ENCODE data around the gene ADSS2. TPM values are rescaled to one million over a fixed set of nuclear protein-coding genes. Genes with fewer than 3 reads are reported as not detected.

The ADSS2 gene
- total RNA-seq, 1 experiment from 2014 or later, result 46.2 TPM

- no peak overlapping the region for H3K4me3 ChIP-seq (replicated peaks in 1 of 2; ENCODE audit: low read depth in 1 of 2, low read length in 2 of 2)
- TF ChIP-seq POLR2A (IDR thresholded peaks at IDR 0.05; ENCODE audit: borderline replicate concordance, extremely low read depth, insufficient read depth, insufficient read length), result no peak
- no peak for TF ChIP-seq SRF (IDR thresholded peaks at IDR 0.05; ENCODE audit: low read depth)
- no peaks in the 10 kb centered on the region for H3K27me3 ChIP-seq (ENCODE audit: insufficient read depth, low read length)
- ChIA-PET CTCF (no interaction called here), RAD21 (ENCODE audit: low non-redundant PET in 1 of 2, low total read pairs in 2 of 2, uncharacterized antibody in 2 of 2, unreplicated experiment in 2 of 2) (no interaction called here), POLR2A (no interaction called here)
- no peak overlapping the region for H3K4me2 ChIP-seq (ENCODE audit: low read length)
- ATAC-seq (no peak), DNase-seq (ENCODE audit: low read depth, low spot score) (no peak)
- no peaks in the 10 kb centered on the region for H3K36me3 ChIP-seq (ENCODE audit: control insufficient read depth in 1 of 2, insufficient read depth in 2 of 2, low read length in 2 of 2)
- H4K20me1 ChIP-seq (ENCODE audit: insufficient read depth), result no peaks in the 10 kb centered on the region
- peaks cover 0 to 6% of the 10 kb centered on the region in 2 experiments; a peak in 1 of 4 replicates for H3K4me1 ChIP-seq (ENCODE audit: control insufficient read depth in 1 of 2, insufficient read depth in 2 of 2, low read length in 2 of 2)
- H3K9ac ChIP-seq (ENCODE audit: low read length), result no peak overlapping the region
- H2AFZ ChIP-seq (ENCODE audit: low read depth, low read length, poor library complexity, severe bottlenecking), result no peak overlapping the region
- H3K79me2 ChIP-seq (ENCODE audit: insufficient read depth, low read length), result no peaks in the 10 kb centered on the region
- no peaks in the 10 kb centered on the region for H3K9me3 ChIP-seq (ENCODE audit: control insufficient read depth in 1 of 2, insufficient read depth in 1 of 2, low read depth in 1 of 2, low read length in 2 of 2)
- H3K27ac ChIP-seq (ENCODE audit: low read depth, low read length), result no peak overlapping the region
- no peaks in the 10 kb centered on the region for H3K9me2 ChIP-seq (ENCODE audit: insufficient read depth)
- BruUV-seq (replicated peaks), result no TSS peak
- intact Hi-C loops (cut with micrococcal nuclease), result no loop called here
Measured at GRCh38 chr1:244388961-244389360, 62.7 kb downstream of the ADSS2 start.

- DNase-seq (ENCODE audit: low read depth, low spot score), result no peak
- H2AFZ ChIP-seq (ENCODE audit: low read depth, low read length, poor library complexity, severe bottlenecking), result no peak overlapping the region
- no peak overlapping the region for H3K4me2 ChIP-seq (ENCODE audit: low read length)
- intact Hi-C loops (cut with micrococcal nuclease), result no loop called here
- H4K20me1 ChIP-seq (ENCODE audit: insufficient read depth), result no peaks in the 10 kb centered on the region
- no peak overlapping the region for H3K9ac ChIP-seq (ENCODE audit: low read length)
- ChIA-PET CTCF (no interaction called here), RAD21 (ENCODE audit: low non-redundant PET in 1 of 2, low total read pairs in 2 of 2, uncharacterized antibody in 2 of 2, unreplicated experiment in 2 of 2) (no interaction called here), POLR2A (no interaction called here)
- no peaks in the 10 kb centered on the region for H3K9me3 ChIP-seq (ENCODE audit: control insufficient read depth in 1 of 2, insufficient read depth in 1 of 2, low read depth in 1 of 2, low read length in 2 of 2)
- no peaks in the 10 kb centered on the region for H3K36me3 ChIP-seq (ENCODE audit: control insufficient read depth in 1 of 2, insufficient read depth in 2 of 2, low read length in 2 of 2)
- no peak for ATAC-seq
- BruUV-seq (replicated peaks), result no TSS peak
- no peak overlapping the region for H3K27ac ChIP-seq (ENCODE audit: low read depth, low read length)
- H3K4me1 ChIP-seq (ENCODE audit: control insufficient read depth in 1 of 2, insufficient read depth in 2 of 2, low read length in 2 of 2), result peaks cover 0 to 6% of the 10 kb centered on the region in 2 experiments; a peak in 1 of 4 replicates
- TF ChIP-seq ZNF274 (IDR thresholded peaks at IDR 0.05; ENCODE audit: low read depth, low read length) (no peak), ZBTB33 (IDR thresholded peaks at IDR 0.05; ENCODE audit: extremely low read depth, insufficient replicate concordance, low read length) (no peak), TCF7L2 (IDR thresholded peaks at IDR 0.05; ENCODE audit: borderline replicate concordance, extremely low read depth, insufficient read depth, insufficient read length) (no peak), POLR2A (IDR thresholded peaks at IDR 0.05; ENCODE audit: borderline replicate concordance, extremely low read depth, insufficient read depth, insufficient read length) (no peak)
- no peaks in the 10 kb centered on the region for H3K27me3 ChIP-seq (ENCODE audit: insufficient read depth, low read length)
- no peak overlapping the region for H3K4me3 ChIP-seq (replicated peaks in 1 of 2; ENCODE audit: low read depth in 1 of 2, low read length in 2 of 2)
- H3K79me2 ChIP-seq (ENCODE audit: insufficient read depth, low read length), result no peaks in the 10 kb centered on the region
- no peaks in the 10 kb centered on the region for H3K9me2 ChIP-seq (ENCODE audit: insufficient read depth)
Measured at GRCh38 chr1:244387415-244387814, 64.3 kb downstream of the ADSS2 start.

All from HCT116 (cell line).